ENCODE data around the gene PRELP.

DNA sequence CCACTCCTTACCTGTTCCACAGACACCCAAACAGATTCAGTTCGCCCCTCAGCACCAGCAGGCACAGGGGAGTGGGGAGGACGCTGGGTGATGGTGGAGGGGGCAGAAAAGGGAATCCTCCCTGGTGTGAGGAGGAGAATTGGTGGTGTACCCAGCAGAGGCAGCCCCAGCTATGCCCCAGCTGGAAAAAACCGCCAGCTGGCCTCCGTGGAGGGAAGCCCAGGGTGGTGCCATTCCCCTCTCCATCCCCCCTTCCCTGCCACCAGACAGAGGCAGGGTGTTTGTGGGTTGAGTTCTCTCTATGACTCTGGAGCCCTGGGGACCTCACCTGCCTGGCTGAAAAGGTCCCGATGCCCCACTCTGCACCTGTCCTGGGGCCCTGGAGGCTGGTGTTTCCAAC is 46.2 kb downstream of the PRELP start:
- TF ChIP-seq CTCF (IDR thresholded peaks at IDR 0.05) (no peak), POLR2AphosphoS5 (IDR thresholded peaks at IDR 0.05; ENCODE audit: low read depth, low read length) (no peak)
